ENCODE measurements around the gene ACTR6. TPM values are rescaled to one million over a fixed set of nuclear protein-coding genes. Genes with fewer than 3 reads are reported as not detected.

ACTR6 gene
- total and polyA plus RNA-seq, 9 of the 15 experiments (the other 6 are each of a cell fraction or from before 2014, with no cell fraction given), result 26.1 to 109 (median 70.9) TPM

GRCh38 chr12:100189636-100190394 lies 10.8 kb upstream of the ACTR6 start (continued):
- TF ChIP-seq ZNF316 (IDR thresholded peaks at IDR 0.05) (peak; percentile 69), TRIM25 (IDR thresholded peaks at IDR 0.05; ENCODE audit: borderline replicate concordance) (no peak), MAFF (IDR thresholded peaks at IDR 0.05; ENCODE audit: low read length) (peak; percentile 21; the same call in 1 of the 2 replicates), MAFK (IDR thresholded peaks at IDR 0.05; ENCODE audit: low read length) (peak; percentile 41; the same call in 1 of the 2 replicates)

GRCh38 chr12:100193085-100193484 lies 7.5 kb upstream of the ACTR6 start:
- Histone ChIP-seq H3K79me2 (ENCODE audit: control insufficient read depth, insufficient read depth, low read length) (no peaks in the 10 kb centered on the region), H3K36me3 (ENCODE audit: control insufficient read depth, insufficient read depth, low read length) (peaks cover 3% of the 10 kb centered on the region; the same call in 1 of the 3 replicates), H4K20me1 (replicated peaks; ENCODE audit: control insufficient read depth, insufficient read depth, low read length) (no peaks in the 10 kb centered on the region), H3K4me2 (ENCODE audit: insufficient read depth, low read length) (no peak overlapping the region), H3K9ac (ENCODE audit: insufficient read depth in 1 of 2, low read depth in 2 of 2, low read length in 2 of 2) (no peak overlapping the region), H3K9me1 (ENCODE audit: control insufficient read depth, insufficient read depth, low read length) (no peaks in the 10 kb centered on the region), H3K27ac (ENCODE audit: extremely low read depth, low read depth, low read length) (no peak overlapping the region), H2AFZ (ENCODE audit: low read depth, low read length) (no peak overlapping the region), H3K4me3 (no peak overlapping the region), H3K4me1 (replicated peaks in 1 of 2; ENCODE audit: control insufficient read depth in 2 of 2, insufficient read depth in 2 of 2, low read length in 2 of 2) (peaks cover 0 to 2% of the 10 kb centered on the region in 2 experiments; a peak in 2 of 5 replicates), H3K27me3 (ENCODE audit: control insufficient read depth in 2 of 2, insufficient read depth in 2 of 2, low read length in 2 of 2) (no peaks in the 10 kb centered on the region; a peak in 1 of 5 replicates), H3K9me3 (replicated peaks; ENCODE audit: control insufficient read depth, insufficient read depth, low read depth, low read length) (no peaks in the 10 kb centered on the region)
- no peak for FAIRE-seq
- WGBS (ENCODE audit: insufficient coverage, low coverage, missing lambda C conversion rate), result 100% methylated on average over 1 of the region's 1 CpG
- CTCF ChIA-PET (ENCODE audit: low intra/inter-chr PET ratio), result no interaction called here
- intact Hi-C loops (cut with micrococcal nuclease) (no loop called here), in situ Hi-C loops (cut with MboI) (no loop called here)
- DNase-seq (ENCODE audit: extremely low read depth in 1 of 4, low spot score in 3 of 4), result no peak
- POLR2A ChIA-PET, result interaction anchor here (0.8 to 2.7 kb wide), 3 partner anchors 10 to 24 kb away, joined by 3 to 10 read pairs (median 4); no protein-coding TSS in a partner anchor
- BruUV-seq (replicated peaks), result no TSS peak
- ATAC-seq, result no peak
- no peak for TF ChIP-seq BCLAF1 (IDR thresholded peaks at IDR 0.05; ENCODE audit: borderline replicate concordance in 1 of 2, control insufficient read depth in 1 of 2, low read depth in 2 of 2, low read length in 1 of 2)
- no peak for TF ChIP-seq ELK1 (CRISPR knock-in tag; IDR thresholded peaks at IDR 0.05)
- no peak for TF ChIP-seq DLX4 (CRISPR knock-in tag; IDR thresholded peaks at IDR 0.05)

Measured in K562 (cell line).